Limb (tissue), 2 donors: Measurements from ENCODE around the gene SLC39A11.
A peak's percentile ranks its signal among the peaks of the same experiment; 100 is the strongest.

ENCODE experiments used
- DNase-seq, 2 donors: peaks; one replicate each; pipeline ENCODE4 v3.0.0-alpha.2; 2016; ENCODE audit errors: extremely low spot score in 2 of 2

The SLC39A11 gene

GRCh38 chr17:72696156-72696555 is 396.3 kb downstream of the SLC39A11 start:
- no peak for DNase-seq

DNA sequence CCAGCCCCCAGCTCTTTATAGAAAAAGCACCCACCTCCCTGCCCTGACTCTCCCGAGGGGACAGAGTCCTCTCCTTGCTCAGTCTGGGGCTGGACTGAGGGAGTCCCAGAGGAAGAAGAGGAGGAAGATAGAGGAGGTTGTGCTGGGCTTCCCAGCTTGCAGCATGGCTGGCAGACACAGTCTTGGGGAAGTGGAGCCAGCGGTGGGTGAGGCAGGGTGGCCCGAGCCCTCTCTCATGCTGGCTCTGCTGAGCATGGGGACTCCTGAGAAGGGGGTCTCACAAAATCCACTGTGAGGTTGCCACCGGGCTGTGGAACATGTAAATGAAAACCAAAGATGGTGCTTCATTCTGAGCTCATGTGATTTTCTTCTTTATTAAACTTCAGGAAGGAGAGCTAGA is 398.5 kb downstream of the SLC39A11 start:
- no peak for DNase-seq

DNA sequence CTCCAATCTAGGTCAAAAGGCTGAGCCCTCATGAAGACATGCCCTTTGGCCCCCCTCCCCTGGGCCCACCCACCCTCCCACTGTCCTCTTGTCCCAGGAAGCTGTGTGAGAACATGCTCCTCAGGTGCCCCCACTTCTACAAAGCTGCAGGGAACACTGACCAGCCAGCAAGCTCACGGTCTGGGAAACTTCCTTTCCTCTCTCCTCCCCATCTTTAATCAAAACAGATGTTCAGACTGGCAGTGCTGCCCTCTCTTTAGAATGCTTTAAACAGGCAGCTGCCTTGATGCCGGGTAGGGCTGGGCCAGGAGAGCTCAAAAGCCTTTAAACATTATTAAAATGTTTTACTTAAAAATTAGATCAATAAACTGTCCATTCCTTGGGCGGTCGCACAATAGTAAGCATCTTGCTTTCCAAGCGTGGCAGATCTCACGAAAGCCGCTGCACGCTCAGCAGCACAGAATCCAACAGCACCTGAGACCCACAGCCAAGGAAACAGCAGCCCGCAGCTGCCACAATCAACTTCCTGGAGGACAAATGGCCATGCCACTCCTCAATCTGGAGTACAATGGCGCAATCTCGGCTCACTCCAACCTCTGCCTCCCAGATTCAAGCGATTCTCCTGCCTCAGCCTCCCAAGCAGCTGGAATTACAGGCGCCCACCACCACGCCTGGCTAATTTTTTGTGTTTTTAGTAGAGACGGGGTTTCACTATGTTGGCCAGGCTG is 399.2 kb downstream of the SLC39A11 start:
- DNase-seq: no peak

DNA sequence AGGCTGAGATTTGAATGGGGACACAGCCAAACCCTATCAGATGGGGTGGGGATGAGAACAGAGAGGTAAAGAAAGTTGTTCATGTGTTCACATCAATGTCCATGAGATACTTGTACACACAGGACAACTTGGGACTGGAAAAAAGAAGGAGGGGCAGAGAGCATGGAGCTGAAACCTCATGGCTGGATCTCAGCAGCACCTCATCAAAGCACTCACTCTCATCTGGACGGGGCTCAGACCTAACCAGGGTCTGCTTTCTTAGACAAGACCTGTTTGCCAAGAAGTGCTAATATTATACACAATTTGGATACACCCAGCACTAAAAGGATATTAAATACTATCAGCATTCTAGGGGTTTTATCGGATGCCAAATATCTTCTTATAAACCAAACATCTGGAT is 399.8 kb downstream of the SLC39A11 start:
- DNase-seq: no peak

DNA sequence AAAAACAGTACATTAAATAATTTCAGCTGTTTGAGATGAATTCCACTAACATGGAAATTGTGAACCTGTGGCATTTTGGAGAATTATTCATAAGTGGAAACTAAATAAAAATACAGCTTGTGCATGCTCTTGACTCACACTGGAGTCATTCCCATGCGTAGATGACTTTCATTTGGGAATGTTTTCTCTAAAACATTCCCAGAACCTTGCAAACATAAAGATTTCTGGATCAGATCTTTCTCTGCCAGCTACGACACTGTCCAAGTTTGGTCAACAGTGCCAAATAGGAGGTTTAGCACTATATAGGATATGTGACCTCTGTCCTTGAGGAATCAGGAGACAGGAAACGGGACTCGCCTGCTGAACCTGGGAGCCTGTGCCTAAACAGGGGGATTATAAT is 400.9 kb downstream of the SLC39A11 start:
- no peak for DNase-seq

- no peak for DNase-seq
Observed at GRCh38 chr17:72691017-72691416, 401.5 kb downstream of the SLC39A11 start.

- DNase-seq: no peak
Observed at GRCh38 chr17:72687886-72688285, 404.6 kb downstream of the SLC39A11 start.

DNA sequence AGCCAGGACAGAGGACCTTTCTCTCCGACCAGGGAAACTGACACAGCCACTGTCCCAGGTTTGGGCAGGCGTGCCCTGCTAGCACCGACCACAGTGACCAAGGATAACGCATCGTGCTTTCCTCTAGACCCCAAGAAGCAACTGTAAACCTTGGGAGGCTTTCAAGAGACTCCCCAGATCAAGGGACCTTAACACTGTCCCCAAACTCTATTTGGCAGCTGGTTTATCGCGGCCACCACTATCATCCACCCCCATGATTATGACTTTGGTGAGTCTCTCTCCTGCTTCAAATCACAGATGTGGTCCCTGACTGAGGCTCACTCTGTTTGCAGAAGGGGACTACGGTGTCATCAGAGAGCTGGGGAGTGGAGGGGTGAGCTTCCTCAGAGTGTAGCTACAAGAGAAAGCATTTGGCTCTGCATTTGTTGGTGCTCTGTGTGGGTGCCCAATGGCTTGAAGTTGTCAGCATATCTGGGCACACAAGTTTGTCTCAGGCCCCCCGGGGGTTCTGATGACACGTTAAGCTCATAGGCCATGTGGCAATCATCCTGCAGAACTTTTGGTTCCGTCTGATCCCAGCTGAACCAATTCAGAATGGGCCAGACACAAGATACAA is 408.0 kb downstream of the SLC39A11 start:
- no peak for DNase-seq

DNA sequence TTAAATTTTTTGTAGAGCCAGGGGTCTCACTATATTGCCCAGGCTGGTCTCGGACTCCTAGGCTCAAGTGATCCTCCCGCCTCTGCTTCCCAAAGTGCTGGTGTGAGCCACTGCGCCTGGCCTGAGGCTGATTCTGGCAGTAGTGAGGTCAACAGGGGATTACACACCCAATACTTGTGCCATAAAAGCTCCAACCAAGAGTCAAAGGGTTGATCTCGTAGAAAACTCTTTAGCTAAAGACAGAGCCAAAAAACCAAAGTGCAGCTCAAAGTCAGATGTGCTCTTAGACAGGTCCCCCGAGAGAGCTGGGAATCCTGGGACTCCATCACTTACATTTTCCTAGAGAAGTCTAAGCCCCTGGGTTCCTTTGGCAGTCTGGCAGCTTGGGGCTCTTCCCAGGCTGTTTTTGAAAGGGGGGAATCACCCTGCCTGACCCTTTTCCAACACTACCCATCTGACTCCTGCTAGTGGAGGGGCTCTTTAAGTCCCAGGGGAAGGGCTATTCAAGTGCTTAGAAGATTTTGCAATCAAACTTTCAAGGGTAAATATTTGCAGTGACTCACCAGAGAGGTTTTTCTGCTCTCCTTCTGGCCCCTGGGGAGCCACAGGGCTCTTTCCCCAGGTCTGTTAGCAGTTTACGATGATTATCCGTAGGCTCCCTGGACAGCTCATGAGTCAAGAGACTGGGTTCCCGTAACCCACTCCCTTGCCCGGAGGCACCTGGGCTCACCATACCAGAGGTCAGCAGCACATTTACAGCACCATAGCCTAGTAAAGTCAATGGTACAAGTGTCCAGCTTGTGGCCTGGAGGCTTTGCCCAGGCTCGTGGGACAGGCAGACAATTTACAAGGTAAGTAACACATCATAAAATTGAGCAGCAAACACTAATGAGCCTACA is 408.7 kb downstream of the SLC39A11 start:
- DNase-seq: no peak

GRCh38 chr17:72682605-72683004 is 409.9 kb downstream of the SLC39A11 start:
- no peak for DNase-seq

- DNase-seq: no peak
Observed at GRCh38 chr17:72681844-72682243, 410.6 kb downstream of the SLC39A11 start.

GRCh38 chr17:72677714-72678390 is 414.6 kb downstream of the SLC39A11 start:
- DNase-seq: no peak

DNA sequence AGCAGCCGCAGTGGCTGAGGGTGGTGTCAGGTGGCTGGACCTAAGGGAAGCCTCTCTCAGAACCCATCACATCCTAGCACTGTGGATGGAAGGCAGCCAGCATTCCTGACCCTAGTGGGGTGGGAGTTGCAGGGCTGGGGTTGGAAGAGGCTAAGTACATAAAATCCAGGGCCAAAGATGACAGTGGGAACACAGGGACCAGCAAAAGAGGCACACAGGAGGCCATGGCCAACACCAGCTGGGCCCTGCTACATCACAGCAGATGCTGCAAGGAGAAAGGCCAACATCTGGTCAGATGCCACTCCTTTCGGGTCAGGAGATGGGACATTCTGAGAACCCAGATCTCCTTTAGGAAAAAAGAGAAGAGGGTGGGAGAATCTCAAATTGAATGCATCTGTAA is 415.4 kb downstream of the SLC39A11 start:
- no peak for DNase-seq

DNA sequence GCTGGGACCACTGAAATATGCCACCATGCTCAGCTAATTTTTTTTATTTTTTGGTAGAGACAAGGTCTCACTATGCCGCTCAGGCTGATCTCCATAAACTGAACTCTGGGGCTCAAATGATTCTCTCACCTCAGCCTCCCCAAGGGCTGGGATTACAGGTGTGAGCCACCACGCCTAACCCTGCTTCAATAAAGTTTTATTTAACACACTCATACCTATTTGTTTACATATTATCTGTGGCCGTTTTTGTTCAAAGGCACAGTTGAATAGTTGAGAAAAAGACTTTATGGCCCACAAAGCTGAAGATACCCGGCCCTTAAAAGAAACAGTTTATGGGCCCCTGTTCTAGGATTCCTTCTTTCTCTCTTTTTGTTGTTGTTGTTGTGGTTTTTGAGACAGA is 419.8 kb downstream of the SLC39A11 start:
- DNase-seq: no peak

- no peak for DNase-seq
Observed at GRCh38 chr17:72671016-72671415, 421.5 kb downstream of the SLC39A11 start.

GRCh38 chr17:72667096-72668063 is 425.1 kb downstream of the SLC39A11 start:
- no peak for DNase-seq

- peak; percentile 45 for DNase-seq
Observed at GRCh38 chr17:72665852-72666851, 426.3 kb downstream of the SLC39A11 start.

DNA sequence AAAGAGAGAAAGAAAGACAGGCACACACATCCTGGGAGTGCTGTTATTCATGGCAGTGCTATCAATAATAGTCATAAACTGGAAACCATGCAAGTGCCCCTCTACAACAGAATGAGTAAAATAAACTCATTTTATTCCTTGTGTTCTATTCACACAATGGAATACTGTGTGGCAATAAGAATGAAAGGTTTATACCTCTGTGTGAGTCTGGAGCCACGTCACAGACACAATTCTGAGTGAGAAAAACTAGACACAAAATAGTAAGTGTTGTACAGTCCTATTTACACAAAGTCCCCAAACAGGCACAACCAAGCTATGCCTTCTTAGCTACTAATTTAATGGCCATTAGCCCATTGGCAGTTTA is 429.7 kb downstream of the SLC39A11 start:
- no peak for DNase-seq
